Hematopoietic multipotent progenitor cell treated with erythropoietin and hydrocortisone succinate and interleukin-3 and kit ligand, for 4 days (in vitro differentiated cells): ENCODE data around the gene DTNB.
"Not testable (repeated sequence)": the region's sequence is repeated elsewhere in the genome, so short reads cannot be mapped to it uniquely, and the experiment has no call there.

ENCODE experiments used
- DNase-seq: peaks from one replicate; pipeline ENCODE4 v3.0.0-alpha.2; 2015

DTNB gene

DNA sequence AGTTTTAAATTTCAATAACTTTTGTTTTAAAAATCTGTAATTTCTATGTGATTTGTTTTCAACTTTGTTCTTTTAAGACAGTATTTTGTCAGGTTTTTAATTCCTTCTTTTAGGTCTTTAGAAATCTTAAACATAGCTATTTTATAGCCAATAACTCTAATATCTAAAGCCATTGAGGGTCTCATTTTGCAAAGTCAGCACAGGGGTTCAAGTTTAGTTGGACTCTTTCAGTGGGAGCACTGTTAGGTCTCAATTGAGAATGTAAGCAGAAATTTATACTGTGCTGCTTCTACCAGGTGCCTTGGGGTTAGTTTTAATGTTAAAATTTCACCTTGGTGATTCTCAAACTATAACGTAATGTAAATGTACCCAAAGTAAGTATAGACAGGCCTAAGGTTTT, 226.4 kb downstream of the DTNB start:
- DNase-seq: no peak

DNA sequence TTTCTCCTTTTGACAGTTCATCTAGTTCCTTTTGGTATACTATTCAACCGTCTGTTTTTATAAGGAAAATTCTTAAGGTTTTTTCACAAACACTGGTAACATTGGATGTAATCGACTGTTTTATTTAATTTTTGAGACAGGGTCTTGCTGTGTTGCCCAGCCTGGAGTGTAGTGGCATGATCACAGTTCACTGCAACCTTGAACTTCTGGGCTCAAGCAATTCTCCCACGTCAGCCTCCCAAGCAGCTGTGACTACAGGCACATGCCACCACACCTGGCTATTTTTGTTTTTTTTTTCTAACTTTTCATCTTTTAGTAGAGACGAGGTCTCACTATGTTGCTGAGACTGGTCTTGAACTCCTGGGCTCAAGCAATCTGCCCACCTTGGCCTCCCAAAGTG, 227.3 kb downstream of the DTNB start:
- DNase-seq: no peak

DNA sequence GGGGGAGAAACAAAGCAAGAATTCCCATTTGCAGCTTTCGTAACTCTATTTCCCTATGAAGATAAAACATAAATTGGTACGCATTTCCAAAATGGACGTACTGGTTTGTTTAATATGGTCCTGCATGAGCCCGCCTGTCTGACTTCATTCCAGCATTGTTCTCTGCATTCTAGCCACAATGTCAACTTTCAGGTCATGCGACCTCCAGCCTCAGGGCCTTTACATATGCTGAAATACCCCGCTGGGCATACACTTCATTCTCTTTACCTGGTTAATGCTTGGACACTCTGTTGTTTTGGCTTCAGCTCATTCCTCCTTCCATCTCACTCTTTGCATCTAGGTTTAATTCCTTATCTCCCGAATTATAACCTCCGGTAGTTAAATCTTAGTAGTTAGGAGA, 227.9 kb downstream of the DTNB start:
- no peak for DNase-seq

DNA sequence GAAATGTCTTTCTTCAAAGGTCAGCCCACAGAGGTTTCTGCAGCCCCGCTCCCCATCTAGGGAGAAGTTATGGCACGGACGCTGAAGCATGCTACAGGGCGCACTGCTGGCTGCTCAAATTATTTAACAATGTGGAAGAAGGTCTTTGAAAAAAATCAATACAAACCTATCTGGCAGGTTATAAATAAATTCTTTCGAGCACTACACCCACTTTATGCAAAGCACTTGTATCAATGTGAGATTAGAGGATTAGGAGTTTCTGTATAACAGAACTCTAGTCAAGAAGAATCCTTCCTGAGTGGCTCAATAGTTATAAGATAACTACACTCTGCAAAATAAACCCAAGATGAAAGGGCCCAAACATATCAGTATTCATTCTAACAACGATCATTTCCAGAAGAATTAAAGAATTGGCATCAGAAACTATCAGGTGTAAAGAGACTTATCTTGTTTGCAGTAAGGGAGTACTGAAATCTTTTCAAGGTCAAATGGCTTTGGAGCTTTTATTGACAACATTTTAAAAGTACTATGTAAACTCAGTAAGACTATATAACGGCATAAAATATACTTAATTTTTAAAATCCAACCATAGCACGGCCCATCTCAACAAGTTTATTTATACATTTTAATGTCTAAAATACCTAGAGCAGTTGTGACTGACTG, 228.6 kb downstream of the DTNB start:
- no peak for DNase-seq

DNA sequence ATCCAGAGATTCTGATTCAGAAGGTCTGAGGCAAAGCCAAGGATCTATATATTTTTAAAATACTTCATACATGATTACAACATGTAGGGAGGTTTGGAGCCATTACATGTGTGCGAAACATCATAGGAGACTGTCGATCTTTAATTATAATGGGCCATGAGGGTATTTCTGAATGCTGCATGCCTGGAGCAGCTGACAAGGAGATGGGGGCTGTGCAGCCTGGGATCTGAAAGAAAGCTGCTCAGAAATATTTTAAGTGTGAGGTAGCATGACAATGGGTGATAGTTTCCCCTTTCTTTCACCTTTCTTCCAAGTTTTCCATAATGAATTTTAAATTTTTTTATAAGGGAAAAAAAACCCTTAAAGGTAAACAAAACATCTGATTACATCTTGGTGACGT, 229.6 kb downstream of the DTNB start:
- no peak for DNase-seq

DNA sequence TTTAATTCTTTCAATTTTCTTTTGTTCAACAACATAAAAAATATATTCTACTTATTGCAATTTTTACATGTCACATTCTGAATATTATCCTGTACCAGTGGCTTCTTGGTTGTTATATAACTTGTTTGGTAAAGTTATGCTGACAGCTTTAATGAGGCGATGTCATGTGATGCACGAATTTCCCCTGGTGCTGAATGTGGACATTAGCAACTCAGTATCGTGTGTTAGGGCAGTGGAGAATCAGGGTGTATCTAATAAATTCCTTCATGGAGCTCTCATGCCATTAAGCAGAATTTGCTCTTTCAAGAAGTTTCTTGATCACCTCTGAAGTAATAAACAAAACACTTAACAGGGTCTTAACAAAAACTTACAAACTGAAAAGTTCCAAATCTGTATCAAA, 232.0 kb downstream of the DTNB start:
- DNase-seq: no peak

DNA sequence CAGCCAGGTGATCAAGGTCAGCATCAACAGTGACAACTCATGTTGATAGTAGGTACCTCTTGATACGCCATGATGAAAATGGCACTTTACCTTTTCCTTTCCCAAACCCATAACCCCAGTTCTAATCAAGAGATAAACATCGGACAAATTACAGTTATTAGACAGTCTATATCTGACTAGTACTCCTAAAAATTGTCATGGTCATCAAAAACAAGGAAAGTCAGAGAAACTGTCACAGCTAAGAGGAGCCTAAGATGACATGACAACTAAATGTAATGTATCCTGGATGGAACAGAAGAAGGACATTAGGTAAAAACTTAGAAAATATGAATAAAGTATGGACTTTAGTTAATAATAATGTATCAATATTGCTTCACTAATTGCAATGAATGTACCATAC, 234.6 kb downstream of the DTNB start:
- DNase-seq: no peak

DNA sequence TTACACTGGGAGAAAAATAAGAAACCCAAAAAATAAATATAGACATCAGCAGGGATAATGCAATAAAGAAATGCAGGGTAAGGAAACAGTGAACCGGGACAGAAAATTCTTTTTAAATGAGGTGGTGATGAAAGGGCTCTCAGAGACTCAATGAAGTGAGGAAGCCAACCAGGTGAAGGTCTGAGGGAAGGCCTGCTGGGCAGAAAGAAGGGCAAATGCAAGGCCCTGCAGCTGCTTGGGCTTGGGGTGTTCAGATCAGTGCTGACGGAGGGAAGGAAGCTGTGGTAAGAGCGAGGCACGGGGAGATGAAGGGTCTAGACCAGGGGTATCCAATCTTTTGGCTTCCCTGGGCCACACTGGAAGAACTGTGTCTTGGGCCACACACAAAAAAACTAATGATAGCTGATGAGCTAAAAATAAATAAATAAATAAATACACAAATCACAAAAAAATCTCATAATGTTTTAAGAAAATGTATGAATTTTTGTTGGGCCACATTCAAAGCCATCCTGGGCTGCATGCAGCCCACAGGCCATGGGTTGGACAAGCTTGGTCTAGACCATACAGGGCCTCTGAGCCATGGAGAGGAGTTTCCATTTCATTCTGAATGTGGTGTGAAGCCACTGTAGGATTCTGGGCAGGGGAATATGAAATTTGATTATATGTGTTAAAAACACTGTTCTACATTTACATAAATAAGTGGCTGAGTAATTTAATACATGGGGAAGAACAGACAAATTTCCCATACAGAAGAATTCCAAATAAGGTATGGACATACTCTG, 235.3 kb downstream of the DTNB start:
- no peak for DNase-seq

DNA sequence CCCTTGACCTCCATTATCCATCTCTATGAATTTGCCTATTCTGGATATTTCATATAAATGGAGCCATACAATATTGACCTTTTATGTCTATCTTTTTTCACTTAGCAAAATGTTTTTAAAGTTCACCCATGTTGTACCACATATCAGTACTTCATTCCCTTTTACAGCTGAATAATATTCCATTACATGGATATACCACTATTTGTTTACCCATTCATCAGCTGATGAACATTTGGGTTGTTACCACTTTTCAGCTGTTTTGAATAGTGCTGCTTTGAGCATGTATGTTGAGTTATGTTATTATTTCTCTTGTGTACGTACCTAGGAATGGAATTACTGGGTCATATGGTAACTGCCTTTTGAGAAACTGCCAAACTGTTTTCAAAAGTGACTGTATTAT, 238.0 kb downstream of the DTNB start:
- DNase-seq: no peak

DNA sequence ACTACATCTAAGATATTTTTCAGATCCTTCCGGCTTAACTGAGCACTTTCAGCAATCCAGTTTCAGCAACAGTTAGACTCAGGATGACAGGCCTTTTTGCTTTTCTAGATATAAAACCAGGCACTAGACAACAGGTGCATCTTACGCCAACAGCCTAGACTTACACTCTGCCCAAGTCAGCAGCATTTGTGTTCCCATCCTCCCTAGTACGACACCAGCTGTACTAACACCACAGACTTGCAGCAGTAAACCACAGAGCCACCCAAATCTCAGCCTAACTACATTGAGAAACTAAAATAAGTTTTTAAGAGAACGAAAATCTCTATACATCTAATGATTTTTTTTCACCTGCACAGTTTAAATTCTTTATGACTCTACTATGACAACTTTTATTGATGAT, 241.8 kb downstream of the DTNB start:
- no peak for DNase-seq

DNA sequence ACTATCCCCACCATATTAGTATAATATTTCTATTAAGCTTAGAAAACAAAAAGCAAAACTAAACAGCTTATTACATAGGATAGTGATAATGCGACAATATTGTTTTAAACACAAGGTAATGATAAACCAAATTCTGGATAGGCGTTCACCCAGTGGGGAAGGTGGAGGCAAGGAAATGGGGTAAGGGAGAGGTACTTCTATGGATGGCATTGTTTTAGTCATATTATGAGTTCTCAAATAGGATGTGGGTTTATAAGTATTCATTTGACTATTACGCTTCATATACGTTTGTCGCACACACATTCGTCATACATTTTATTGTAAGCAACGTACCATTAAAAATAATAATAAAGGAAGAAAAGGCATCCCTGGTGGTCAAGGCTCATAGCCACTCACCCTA, 242.8 kb downstream of the DTNB start:
- DNase-seq: no peak

DNA sequence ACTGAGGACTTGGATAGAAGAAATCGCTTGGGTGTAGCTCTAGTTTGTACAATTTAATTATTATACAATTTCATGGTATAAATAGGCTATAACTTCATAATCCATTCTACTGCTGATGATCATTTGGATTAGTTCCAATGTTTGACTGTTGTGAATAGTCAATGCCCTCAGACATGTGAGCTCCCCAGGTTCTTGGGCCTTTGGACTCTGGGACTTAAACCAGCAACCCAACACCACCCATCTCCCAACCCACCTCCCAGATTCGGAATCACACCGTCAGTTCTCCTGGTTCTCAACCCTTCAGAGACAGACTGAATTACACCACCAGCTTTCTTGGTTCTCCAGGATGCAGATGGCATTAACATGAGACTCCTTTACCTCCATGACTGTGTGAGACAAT, 247.1 kb downstream of the DTNB start:
- no peak for DNase-seq

DNA sequence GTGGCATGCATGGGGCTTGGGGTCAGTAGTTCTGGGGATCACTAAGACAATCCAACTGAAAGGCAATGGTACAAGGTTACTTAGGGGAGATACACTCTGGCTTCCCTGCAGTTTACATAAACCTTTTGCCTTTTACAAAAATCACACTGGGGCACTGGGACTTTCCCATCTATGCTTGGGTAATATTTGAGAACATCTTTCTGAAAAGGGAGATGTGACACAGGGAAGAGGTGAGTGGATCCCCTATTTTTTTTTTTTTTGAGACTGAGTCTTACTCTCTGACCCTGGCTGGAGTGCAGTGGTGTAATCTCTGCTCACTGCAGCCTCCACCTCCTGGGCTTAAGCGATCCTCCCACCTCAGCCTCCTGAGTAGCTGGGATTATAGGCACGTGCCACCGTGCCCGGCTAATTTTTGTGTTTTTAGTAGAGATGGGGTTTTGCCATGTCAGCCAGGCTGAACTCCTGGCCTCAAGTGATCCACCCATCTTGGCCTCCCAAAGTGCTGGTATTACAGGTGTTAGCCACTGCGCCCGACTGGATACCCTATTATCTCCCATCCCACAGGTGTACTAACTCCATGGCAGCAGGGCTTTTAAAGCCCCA, 248.8 kb downstream of the DTNB start:
- DNase-seq: no peak

DNA sequence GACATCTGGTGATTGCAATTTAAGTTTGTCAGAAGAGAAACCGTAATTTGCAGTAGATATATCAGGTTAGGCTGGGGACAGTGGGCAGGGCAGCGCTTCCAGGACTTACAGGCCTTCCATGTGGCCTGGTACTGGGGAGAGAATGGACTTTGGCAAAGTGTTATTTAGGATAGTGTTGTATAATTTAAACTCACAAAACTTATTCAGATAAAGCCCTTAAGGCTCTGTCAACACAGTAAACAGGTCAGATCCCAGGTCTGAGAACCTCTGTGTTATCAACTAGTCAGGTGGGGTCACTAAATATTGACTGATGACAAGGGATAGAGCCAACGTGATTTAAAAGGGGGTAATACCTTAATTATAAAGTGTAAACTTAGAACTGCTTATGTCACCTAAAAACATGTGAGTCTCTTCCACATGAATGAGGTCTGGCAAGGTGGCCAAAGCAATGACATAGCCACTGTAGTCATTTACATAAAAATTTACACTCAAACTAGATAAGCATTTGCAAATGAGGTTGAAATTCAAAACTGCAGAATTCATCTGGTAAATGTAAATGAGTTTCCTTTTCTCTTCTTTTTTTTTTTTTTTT, 251.5 kb downstream of the DTNB start:
- DNase-seq: no peak

DNA sequence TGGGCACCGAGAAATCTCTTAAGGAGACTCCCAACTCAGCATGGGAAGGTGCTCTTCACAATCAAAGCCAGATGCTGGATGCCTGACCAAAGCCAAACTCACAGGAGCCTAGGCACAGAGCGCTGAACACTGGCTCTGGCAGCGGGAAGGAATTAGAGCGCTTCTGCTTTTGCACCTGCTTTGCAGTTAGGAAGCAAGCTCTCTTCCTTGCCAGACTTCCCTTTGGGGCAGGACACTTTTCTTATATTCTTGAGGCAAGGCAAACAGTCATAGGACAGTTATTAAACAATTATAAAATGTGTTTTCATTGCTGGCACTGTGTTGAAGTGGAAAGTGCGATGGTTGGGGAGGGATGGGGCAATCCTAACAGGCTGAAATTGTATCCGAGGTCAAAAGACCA, 252.1 kb downstream of the DTNB start:
- DNase-seq: no peak

DNA sequence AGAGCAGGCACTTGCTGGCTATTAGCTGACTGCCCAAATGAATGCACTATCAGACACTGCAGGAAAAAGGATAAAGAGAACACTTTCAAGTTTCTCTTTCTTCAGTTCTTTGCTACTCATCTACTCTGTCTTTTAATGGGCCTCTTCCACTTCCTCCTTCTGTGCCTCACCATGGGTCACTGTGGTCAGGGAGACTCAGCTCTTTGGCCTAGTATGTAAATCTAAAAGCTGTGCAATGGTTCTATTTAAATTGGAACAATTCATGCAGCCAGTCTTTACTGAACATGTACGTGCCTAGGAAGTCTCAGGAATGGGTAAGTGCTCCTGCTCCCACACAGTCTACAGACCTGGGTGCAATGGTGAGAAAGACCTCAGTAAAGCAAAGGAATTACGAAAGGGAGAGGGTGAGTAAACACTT, 252.5 kb downstream of the DTNB start:
- peak; percentile 56 for DNase-seq

DNA sequence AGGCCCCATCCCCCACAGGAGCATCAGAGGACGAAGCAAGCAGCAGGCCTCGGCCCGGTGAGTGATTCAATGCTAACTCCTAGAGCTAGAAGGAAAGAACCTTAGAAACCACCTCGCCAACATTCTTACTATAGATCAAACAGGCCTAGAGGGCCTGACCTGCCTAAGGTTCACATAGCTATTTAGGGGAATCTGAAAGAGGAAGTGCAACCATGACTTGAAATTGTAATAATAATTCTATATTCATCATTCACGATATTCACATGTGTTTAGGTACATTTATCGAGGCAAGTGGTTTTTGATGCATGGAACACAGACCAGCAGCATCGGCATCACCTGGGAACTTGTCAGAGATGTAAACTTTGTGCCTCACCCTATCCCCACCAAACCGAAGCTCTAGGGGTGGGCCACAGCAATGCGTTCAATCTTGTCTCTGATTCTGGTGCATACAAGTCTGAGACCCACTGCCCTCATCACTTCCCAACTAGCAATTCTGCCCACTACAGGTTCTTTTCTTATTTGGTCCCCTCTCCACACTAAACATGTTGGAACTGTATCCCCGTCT, 253.6 kb downstream of the DTNB start:
- no peak for DNase-seq

DNA sequence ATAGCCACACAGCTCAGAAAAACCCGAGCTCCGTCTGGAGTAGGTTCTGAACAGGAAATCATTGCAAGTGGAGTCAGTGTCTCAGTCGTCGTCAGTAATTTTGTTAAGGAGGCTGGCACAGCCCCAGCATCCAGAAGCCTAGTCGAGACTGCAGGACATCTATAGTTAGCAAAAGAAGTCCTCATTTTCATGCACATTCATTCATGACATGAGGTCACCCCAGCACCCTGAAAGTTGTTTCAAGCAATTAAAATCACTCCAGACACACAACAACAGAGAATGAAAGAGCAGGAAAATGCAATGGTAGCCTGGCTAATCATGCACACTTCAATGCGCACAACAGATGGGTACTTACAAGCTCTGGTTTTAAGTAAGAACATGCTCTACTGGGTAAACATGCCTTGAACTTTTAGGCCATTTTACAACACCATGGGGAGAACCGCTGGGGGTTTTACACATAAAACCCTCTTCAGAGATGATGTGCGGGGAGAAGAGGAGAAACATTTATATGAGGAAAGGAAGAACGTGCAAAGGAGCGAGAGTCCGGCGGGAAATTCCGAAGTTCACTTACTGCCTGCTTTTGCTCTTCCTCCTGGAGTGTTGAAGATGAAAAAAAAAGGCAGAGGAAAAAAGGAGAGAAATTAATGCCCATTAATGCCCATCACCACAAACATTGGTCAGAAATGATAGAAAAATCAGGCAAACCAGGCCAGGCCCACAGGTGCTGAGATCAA, 254.3 kb downstream of the DTNB start:
- no peak for DNase-seq

DNA sequence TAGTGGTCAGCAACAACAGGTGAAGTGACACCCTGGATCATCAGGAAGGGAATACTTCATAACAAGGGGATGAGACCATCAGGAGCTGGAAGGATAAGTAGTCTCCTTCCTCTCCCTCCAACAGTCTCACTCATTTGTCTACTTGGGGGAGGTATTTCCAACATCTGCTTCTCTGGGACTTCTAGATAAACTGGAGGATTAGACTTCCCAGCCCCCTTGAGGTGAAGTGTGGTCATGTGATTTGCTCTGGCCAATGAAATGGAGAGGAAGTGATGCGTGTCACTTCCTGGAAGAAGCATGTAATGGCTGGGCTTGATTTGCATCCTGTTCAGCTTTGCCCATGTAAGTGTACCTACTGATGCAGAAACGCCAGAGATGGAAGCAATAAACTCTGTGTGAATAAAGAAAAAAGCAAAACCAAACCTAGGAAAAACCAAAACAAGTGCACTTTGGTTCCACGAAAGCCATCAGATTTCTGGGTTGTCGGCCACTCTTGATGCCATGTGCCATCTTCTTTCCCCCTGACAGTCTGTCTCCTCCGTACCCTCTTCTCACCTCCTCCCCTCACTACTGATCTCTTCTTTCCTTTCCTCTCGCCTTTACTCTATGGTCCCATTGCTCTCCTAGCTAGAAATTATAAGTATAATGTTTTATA, 255.5 kb downstream of the DTNB start:
- peak; percentile 25 for DNase-seq

DNA sequence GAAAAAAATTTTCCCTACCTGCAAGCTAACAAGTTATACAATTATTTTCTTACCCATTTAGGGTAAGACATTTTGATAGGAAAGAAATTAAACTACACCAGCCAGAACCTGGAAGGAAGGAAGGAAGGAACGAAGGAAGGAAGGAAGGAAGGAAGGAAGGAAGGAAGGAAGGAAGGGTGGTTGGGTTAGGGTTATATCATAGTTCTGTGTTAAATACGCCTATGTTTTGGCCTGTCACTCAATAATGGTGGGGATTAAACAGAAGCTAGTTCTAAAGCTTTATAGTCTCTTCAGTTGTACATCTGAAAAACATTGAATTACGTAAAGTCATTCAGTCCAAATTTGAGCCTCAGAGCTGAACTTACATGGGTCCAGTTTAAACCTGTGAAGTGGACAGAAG, 256.7 kb downstream of the DTNB start:
- no peak for DNase-seq

DNA sequence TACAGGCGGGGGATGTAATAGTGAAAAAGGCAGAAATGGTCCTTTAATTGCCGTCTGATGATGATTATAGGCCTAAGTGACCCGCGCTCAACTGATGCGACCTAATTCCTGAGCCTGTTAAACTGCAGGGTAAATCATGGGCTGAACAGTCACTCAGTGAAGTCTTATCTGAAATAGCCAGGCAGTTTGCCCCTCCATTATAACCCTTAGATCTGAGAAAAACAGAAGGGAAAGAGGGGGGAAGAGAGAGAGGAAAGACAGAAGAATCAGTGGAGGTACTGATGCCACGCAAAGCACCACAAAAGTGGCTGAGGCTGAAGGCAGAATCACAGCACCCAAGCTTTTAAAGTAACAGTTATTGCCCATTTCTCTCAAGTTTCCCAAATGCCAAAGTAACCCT, 258.6 kb downstream of the DTNB start:
- peak; percentile 71 for DNase-seq

DNA sequence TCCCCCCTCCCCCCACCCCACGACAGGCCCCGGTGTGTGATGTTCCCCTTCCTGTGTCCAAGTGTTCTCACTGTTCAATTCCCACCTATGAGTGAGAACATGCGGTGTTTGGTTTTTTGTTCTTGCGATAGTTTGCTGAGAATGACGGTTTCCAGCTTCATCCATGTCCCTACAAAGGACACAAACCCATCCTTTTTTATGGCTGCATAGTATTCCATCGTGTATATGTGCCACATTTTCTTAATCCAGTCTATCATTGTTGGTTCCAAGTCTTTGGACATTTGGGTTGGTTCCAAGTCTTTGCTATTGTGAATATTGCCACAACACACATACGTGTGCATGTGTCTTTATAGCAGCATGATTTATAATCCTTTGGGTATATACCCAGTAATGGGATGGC, 260.0 kb downstream of the DTNB start:
- not testable (repeated sequence) for DNase-seq
